B cell (primary cell): Measurements from ENCODE around the gene GALNT18. TPM values are rescaled to one million over a fixed set of nuclear protein-coding genes. Genes with fewer than 3 reads are reported as not detected.

ENCODE experiments used
- ATAC-seq: fragments of 200-7000 bp; cut with Tn5 transposase; one replicate; pipeline ENCODE4 v1.10.0; 2021; ENCODE audit warnings: low read depth, mild to moderate bottlenecking, moderate number of reproducible peaks, moderate library complexity
- CTCF ChIA-PET: fragments of 350-600 bp; sonication (Branson Sonifier 250); formaldehyde crosslinking; loops from one replicate; lab custom pipeline; 2021; ENCODE audit warnings: antibody characterized with exemption, inconsistent platforms; lab: Charles Lee
- POLR2A ChIA-PET: fragments of 350-600 bp; sonication (Branson Sonifier 250); formaldehyde crosslinking; loops from one replicate; lab custom pipeline; 2021; ENCODE audit warnings: antibody characterized with exemption; lab: Charles Lee
- DNase-seq: peaks from one replicate; pipeline ENCODE4 v3.0.0; 2013
- H2AFZ ChIP-seq: 2 replicates; pipeline ENCODE4 v1.6.1; 2012; ENCODE audit warnings: mild to moderate bottlenecking, low read depth, low read length; ENCODE audit not compliant: insufficient read depth, poor library complexity, severe bottlenecking
- H3K27ac ChIP-seq, 2 donors: 1 replicate in 1 of 2; 2 replicates in 1 of 2; pipeline ENCODE4 v1.5.1; 2012 to 2013; ENCODE audit warnings: low read length in 2 of 2, mild to moderate bottlenecking in 2 of 2, moderate library complexity in 1 of 2
- H3K27me3 ChIP-seq, 4 experiments: fragments of 200-600 bp in 1 of 4; sonication (generic) in 1 of 4; replicated peaks in 1 of 4; 1 replicate in 2 of 4; 2 replicates in 2 of 4; pipeline versions ENCODE4 v1.6.1 to v1.7.0; 2013 to 2016; ENCODE audit warnings: low read length in 3 of 4, mild to moderate bottlenecking in 2 of 4, mixed read lengths in 1 of 4, moderate library complexity in 1 of 4; ENCODE audit not compliant: insufficient read depth in 4 of 4, control insufficient read depth in 3 of 4; ENCODE audit errors: control extremely low read depth in 1 of 4
- H3K36me3 ChIP-seq, 2 experiments: replicated peaks in 1 of 2; 1 replicate in 1 of 2; 2 replicates in 1 of 2; pipeline versions ENCODE4 v1.6.1 to v1.7.1; 2013; ENCODE audit warnings: low read length in 1 of 2; ENCODE audit not compliant: insufficient read depth in 2 of 2, control insufficient read depth in 1 of 2; ENCODE audit errors: control extremely low read depth in 1 of 2, extremely low read depth in 1 of 2
- H3K4me1 ChIP-seq, 2 donors: fragments of 200-600 bp in 1 of 2; sonication (generic) in 1 of 2; 1 replicate in 1 of 2; 2 replicates in 1 of 2; pipeline versions ENCODE4 v1.5.1 to v1.6.1; 2013 to 2017; ENCODE audit warnings: low read length in 2 of 2; ENCODE audit not compliant: control insufficient read depth in 2 of 2, insufficient read depth in 2 of 2
- H3K4me2 ChIP-seq: replicated peaks from 2 replicates; pipeline ENCODE3; 2012; ENCODE audit warnings: mild to moderate bottlenecking, low read depth, low read length; ENCODE audit not compliant: poor library complexity, severe bottlenecking
- H3K4me3 ChIP-seq, 5 experiments: fragments of 200-600 bp in 1 of 5; sonication (generic) in 1 of 5; 1 replicate in 3 of 5; 2 replicates in 2 of 5; pipeline versions ENCODE4 v1.5.1 to v1.7.0; 2011 to 2016; ENCODE audit warnings: low read length in 4 of 5, mild to moderate bottlenecking in 4 of 5, low read depth in 2 of 5, control low read depth in 1 of 5, moderate library complexity in 1 of 5; ENCODE audit not compliant: insufficient read depth in 1 of 5; ENCODE audit errors: control extremely low read depth in 1 of 5, extremely low read depth in 1 of 5
- H3K79me2 ChIP-seq: fragments of 200-600 bp; sonication (generic); one replicate; pipeline ENCODE4 v1.6.0; 2016; ENCODE audit warnings: low read length; ENCODE audit not compliant: control insufficient read depth, insufficient read depth
- H3K9ac ChIP-seq: fragments of 200-600 bp; sonication (generic); 2 replicates; pipeline ENCODE4 v1.6.1; 2017; ENCODE audit warnings: mild to moderate bottlenecking, low read length, moderate library complexity
- H3K9me3 ChIP-seq, 3 donors: one replicate each; pipeline versions ENCODE4 v1.6.1 to v1.7.1; 2013; ENCODE audit warnings: low read length in 2 of 3; ENCODE audit not compliant: control insufficient read depth in 2 of 3, insufficient read depth in 1 of 3; ENCODE audit errors: control extremely low read depth in 1 of 3
- H4K20me1 ChIP-seq: 2 replicates; pipeline ENCODE4 v1.6.0; 2012; ENCODE audit warnings: mild to moderate bottlenecking, low read length; ENCODE audit not compliant: insufficient read depth, control insufficient read depth, poor library complexity, severe bottlenecking
- H3K27ac Mint-ChIP-seq: one replicate; pipeline ENCODE4 v1.8.0; 2021; ENCODE audit warnings: mixed read lengths
- H3K27me3 Mint-ChIP-seq: one replicate; pipeline ENCODE4 v1.8.0; 2021; ENCODE audit warnings: mixed read lengths
- H3K4me1 Mint-ChIP-seq: one replicate; pipeline ENCODE4 v1.8.0; 2021; ENCODE audit warnings: mixed read lengths
- H3K4me3 Mint-ChIP-seq: one replicate; pipeline ENCODE4 v1.8.0; 2021; ENCODE audit warnings: mixed read lengths
- H3K9me3 Mint-ChIP-seq: one replicate; pipeline ENCODE4 v1.8.0; 2022; ENCODE audit warnings: mixed read lengths; ENCODE audit not compliant: insufficient read depth
- EZH2 ChIP-seq: IDR thresholded peaks from 2 replicates; pipeline ENCODE4 v1.6.1; 2012; ENCODE audit warnings: borderline replicate concordance, low read depth, mild to moderate bottlenecking, moderate library complexity, low read length; ENCODE audit not compliant: insufficient read depth, poor library complexity, severe bottlenecking
- WGBS: methylation state at CpG from one replicate; pipeline ENCODE4 v1.1.5; 2013; ENCODE audit warnings: missing lambda C conversion rate; ENCODE audit not compliant: insufficient coverage; 5-methylcytosine and 5-hydroxymethylcytosine counted together
- intact Hi-C: fragments of 100-400 bp; cut with micrococcal nuclease; formaldehyde crosslinking; loops from one replicate; pipeline ENCODE4 v1.10.0; 2022
- polyA plus RNA-seq: library from polyadenylated mRNA; depleted of rRNA; stranded (reverse); fragments of >200 nt; gene quantifications from 2 replicates; pipeline ENCODE4 v1.2.3, GENCODE V29; 2012
- total RNA-seq, 2 donors: library from RNA; stranded (reverse); fragments of 120-200 nt in 1 of 2; gene quantifications; 1 replicate in 1 of 2; 2 replicates in 1 of 2; pipeline versions ENCODE4 v1.2.3 to v1.2.4, GENCODE V29; 2013 to 2022
- TF ChIP-seq, protein P1 (sequence below): fragments of 200-600 bp; IDR thresholded peaks from one replicate; pipeline ENCODE4 v1.8.0; 2022; ENCODE audit warnings: antibody characterized with exemption, mild to moderate bottlenecking

GALNT18 gene
- total and polyA plus RNA-seq, 2 donors (not counting 1 experiment from before 2014, with no cell fraction given) = not detected

DNA sequence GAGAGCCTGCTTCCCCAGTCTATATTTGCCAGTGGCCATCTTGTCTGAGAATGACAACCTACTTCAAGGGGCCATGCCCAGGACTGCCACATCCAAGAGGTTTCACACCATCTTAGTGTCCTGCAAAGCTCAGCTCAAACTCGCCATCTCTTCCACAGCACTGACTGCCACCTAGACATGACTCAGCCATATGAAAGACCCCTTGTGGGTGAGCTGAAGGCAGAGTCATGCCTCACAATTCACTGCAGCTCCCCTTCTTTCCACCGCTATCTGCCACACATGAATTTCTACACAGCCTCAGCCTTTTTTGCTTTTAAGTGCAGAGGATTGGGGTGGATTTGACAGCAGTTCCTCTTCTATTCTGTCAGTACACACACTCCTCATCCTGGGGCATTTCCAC is 127.5 kb downstream of the GALNT18 start:
- no peak overlapping the region for H3K27ac Mint-ChIP-seq
- Histone ChIP-seq H3K79me2 (no peaks in the 10 kb centered on the region), H3K27ac (no peak overlapping the region), H3K4me2 (no peak overlapping the region), H3K4me3 (no peak overlapping the region), H3K27me3 (no peaks in the 10 kb centered on the region), H3K4me1 (no peaks in the 10 kb centered on the region), H3K9ac (no peak overlapping the region), H4K20me1 (no peaks in the 10 kb centered on the region), H2AFZ (no peak overlapping the region), H3K9me3 (no peaks in the 10 kb centered on the region), H3K36me3 (no peaks in the 10 kb centered on the region)
- intact Hi-C loops = no loop called here
- 80% methylated on average over 1 of the region's 2 CpGs for WGBS
- ChIA-PET POLR2A (no interaction called here), CTCF (no interaction called here)
- TF ChIP-seq, protein P1, sequence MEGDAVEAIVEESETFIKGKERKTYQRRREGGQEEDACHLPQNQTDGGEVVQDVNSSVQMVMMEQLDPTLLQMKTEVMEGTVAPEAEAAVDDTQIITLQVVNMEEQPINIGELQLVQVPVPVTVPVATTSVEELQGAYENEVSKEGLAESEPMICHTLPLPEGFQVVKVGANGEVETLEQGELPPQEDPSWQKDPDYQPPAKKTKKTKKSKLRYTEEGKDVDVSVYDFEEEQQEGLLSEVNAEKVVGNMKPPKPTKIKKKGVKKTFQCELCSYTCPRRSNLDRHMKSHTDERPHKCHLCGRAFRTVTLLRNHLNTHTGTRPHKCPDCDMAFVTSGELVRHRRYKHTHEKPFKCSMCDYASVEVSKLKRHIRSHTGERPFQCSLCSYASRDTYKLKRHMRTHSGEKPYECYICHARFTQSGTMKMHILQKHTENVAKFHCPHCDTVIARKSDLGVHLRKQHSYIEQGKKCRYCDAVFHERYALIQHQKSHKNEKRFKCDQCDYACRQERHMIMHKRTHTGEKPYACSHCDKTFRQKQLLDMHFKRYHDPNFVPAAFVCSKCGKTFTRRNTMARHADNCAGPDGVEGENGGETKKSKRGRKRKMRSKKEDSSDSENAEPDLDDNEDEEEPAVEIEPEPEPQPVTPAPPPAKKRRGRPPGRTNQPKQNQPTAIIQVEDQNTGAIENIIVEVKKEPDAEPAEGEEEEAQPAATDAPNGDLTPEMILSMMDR = no peak
- no peak for TF ChIP-seq EZH2
- H3K9me3 Mint-ChIP-seq = peaks cover 4% of the 10 kb centered on the region
- DNase-seq = no peak
- H3K4me1 Mint-ChIP-seq = no peaks in the 10 kb centered on the region
- no peak for ATAC-seq
- H3K27me3 Mint-ChIP-seq = peaks cover 4% of the 10 kb centered on the region
- no peak overlapping the region for H3K4me3 Mint-ChIP-seq

DNA sequence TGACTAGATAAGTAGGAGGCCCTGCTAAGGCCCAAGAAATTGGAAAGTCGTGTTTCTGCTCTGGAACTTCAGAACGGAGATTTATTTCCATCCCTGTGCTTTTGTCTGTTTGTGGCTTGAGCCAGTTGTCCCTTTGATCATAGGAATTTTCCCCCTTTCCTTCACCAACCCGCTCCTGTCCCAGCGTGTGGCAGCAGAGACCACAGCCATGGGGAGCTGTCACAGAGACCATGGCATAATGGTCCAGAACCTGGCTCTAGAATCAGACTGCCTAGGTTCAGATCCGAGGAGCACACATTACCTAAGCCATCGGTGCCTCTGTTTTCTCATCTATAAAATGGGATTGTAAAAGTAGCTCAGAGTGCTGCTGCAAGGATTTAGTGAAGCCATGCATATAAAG is 128.1 kb downstream of the GALNT18 start:
- CTCF ChIA-PET = no interaction called here
- ATAC-seq = no peak

More for the DNA sequence above, 128.1 kb downstream of the GALNT18 start:
- H3K79me2 ChIP-seq = no peaks in the 10 kb centered on the region
- POLR2A ChIA-PET = no interaction called here
- peaks cover 4% of the 10 kb centered on the region for H3K9me3 Mint-ChIP-seq
- WGBS = 68% methylated on average over 4 of the region's 6 CpGs
- no peak overlapping the region for H3K4me3 ChIP-seq
- H3K9me3 ChIP-seq = no peaks in the 10 kb centered on the region
- H3K27me3 ChIP-seq = no peaks in the 10 kb centered on the region
- no peaks in the 10 kb centered on the region for H3K4me1 Mint-ChIP-seq
- TF ChIP-seq, protein P1 = no peak
- no peak for TF ChIP-seq EZH2
- H3K9ac ChIP-seq = no peak overlapping the region
- H3K4me1 ChIP-seq = no peaks in the 10 kb centered on the region
- no peak overlapping the region for H2AFZ ChIP-seq
- no peaks in the 10 kb centered on the region for H3K36me3 ChIP-seq
- no peak overlapping the region for H3K4me2 ChIP-seq
- H3K27me3 Mint-ChIP-seq = peaks cover 4% of the 10 kb centered on the region
- no peak overlapping the region for H3K27ac ChIP-seq
- no peak overlapping the region for H3K4me3 Mint-ChIP-seq
- H4K20me1 ChIP-seq = no peaks in the 10 kb centered on the region
- H3K27ac Mint-ChIP-seq = no peak overlapping the region
- DNase-seq = no peak
- intact Hi-C loops = no loop called here
